Lung (tissue), 12 donors: ENCODE data around the gene PRPF8. TPM values are rescaled to one million over a fixed set of nuclear protein-coding genes. Genes with fewer than 3 reads are reported as not detected.
A peak's percentile ranks its signal among the peaks of the same experiment; 100 is the strongest.

ENCODE experiments used
- ATAC-seq: fragments of 200-7000 bp; cut with Tn5 transposase; one replicate; pipeline ENCODE4 v1.9.1; 2020; ENCODE audit warnings: moderate number of reproducible peaks; ENCODE audit not compliant: insufficient read depth, low FRiP score
- DNase-seq, 3 donors: peaks; one replicate each; pipeline ENCODE4 v3.0.0-alpha.2; 2013 to 2017
- H3K27ac ChIP-seq, 2 donors: one replicate each; pipeline ENCODE4 v1.5.1; 2013; ENCODE audit warnings: mild to moderate bottlenecking in 2 of 2, moderate library complexity in 2 of 2, control low read depth in 1 of 2, inconsistent platforms in 1 of 2, low read depth in 1 of 2, low read length in 1 of 2
- H3K27me3 ChIP-seq, 3 donors: one replicate each; pipeline ENCODE4 v1.5.1; 2013; ENCODE audit warnings: low read length in 2 of 3; ENCODE audit not compliant: control insufficient read depth in 3 of 3, insufficient read depth in 3 of 3
- H3K36me3 ChIP-seq, 4 donors: one replicate each; pipeline ENCODE4 v1.5.1; 2013; ENCODE audit warnings: low read length in 4 of 4, mild to moderate bottlenecking in 1 of 4, moderate library complexity in 1 of 4; ENCODE audit not compliant: control insufficient read depth in 4 of 4, insufficient read depth in 4 of 4
- H3K4me1 ChIP-seq, 5 donors: one replicate each; pipeline ENCODE4 v1.5.1; 2013; ENCODE audit warnings: low read length in 5 of 5, mild to moderate bottlenecking in 2 of 5, moderate library complexity in 1 of 5; ENCODE audit not compliant: control insufficient read depth in 5 of 5, insufficient read depth in 5 of 5
- H3K4me3 ChIP-seq: one replicate; pipeline ENCODE4 v1.5.1; 2013; ENCODE audit warnings: mild to moderate bottlenecking, control low read depth, moderate library complexity
- H3K9ac ChIP-seq, 2 donors: one replicate each; pipeline ENCODE4 v1.5.1; 2013; ENCODE audit warnings: low read length in 2 of 2, control low read depth in 1 of 2; ENCODE audit not compliant: insufficient read depth in 1 of 2
- H3K9me3 ChIP-seq, 4 donors: one replicate each; pipeline ENCODE4 v1.5.1; 2013; ENCODE audit warnings: low read length in 3 of 4, mild to moderate bottlenecking in 1 of 4, moderate library complexity in 1 of 4; ENCODE audit not compliant: control insufficient read depth in 4 of 4, insufficient read depth in 3 of 4
- CTCF ChIP-seq: IDR thresholded peaks from 2 replicates; pipeline ENCODE4 v1.5.1; 2012; ENCODE audit warnings: mild to moderate bottlenecking; ENCODE audit errors: control extremely low read depth, extremely low read depth
- WGBS, 2 donors: extraction: QIAGEN DNeasy Blood & Tissue Kit; methylation state at CpG; one replicate each; pipeline ENCODE4 v1.1.7; 2013; 5-methylcytosine and 5-hydroxymethylcytosine counted together
- polyA plus RNA-seq, 2 donors: library from polyadenylated mRNA; stranded (reverse); fragments of 200-250 nt; gene quantifications; one replicate each; pipeline ENCODE4 v1.2.1, GENCODE V29; 2013
- total RNA-seq, 2 donors: library from RNA; depleted of rRNA in 1 of 2; stranded (reverse); fragments of >200 nt in 1 of 2; gene quantifications; one replicate each; pipeline ENCODE4 v1.2.1, GENCODE V29; 2014 to 2021
- donor health status: control.
- donor health status: control.
- donor health status: Bipolar disorder and iron deficiency.
- donor health status: healthy.
- donor health status: DM: yes; HTN: yes; CAD: no.

PRPF8 gene
- total and polyA plus RNA-seq, 4 donors, result 97.2 to 277 (median 161) TPM

DNA sequence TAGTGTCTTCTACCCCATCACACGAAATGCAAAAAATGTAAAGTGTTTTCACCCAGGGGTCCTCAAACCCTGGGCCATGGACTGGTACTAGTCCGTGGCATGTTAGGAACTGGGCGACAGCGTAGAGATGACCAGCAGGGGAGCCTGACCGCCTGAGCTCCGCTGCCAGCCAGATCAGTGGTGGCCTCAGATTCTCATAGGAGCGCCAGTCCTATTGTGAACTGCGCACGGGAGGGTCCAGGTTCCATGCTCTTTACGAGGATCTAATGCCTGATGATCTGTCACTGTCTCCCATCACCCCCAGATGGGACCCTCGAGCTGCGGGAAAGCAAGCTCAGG is 43.6 kb downstream of the PRPF8 start:
- ATAC-seq (no peak), DNase-seq (no peak)
- Histone ChIP-seq H3K9me3 (no peaks in the 10 kb centered on the region), H3K4me3 (no peak overlapping the region), H3K27me3 (no peaks in the 10 kb centered on the region), H3K9ac (no peak overlapping the region), H3K27ac (no peak overlapping the region), H3K36me3 (peaks cover 0 to 19% (median 0%) of the 10 kb centered on the region in 4 donors), H3K4me1 (peaks cover 0 to 26% (median 6%) of the 10 kb centered on the region in 5 donors)
- WGBS, 2 donors, result 90 to 95% methylated on average over 12 of the region's 12 CpGs
- TF ChIP-seq CTCF, result no peak

DNA sequence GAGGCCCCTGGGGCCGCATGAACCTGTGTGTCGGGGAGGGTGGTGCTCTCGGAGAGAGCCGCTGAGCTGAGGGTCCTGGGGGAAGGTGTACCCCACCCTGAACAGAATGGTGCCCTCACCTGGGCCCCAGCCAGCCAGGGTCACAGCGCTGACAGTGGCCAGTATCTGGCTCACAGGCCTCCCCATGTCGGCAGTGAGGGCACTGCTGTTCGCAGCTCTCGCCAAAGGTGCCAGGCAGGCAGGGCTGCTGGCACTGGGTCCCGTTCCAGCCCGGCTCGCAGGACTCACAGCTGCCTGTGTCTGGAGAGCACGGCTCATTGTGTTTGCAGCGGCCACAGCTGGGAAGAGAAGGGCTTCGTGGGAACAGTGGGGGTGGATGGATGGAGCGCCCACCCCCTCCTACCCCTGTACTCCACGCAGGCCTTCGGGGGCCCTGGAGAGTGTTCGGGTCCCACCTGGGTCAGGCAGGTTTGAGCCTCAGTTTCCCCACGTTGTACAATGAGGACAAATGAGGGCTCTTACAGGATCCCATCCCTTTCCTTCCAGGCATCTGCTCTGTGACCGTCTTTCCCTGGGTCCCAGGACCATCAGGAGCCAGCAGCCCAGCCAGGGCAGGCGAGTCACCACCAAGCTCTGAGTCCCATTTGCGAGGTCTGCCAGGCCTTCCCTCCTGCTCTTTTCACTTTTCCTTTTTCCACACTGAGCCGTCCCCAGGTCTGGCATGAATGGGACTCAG is 44.2 kb downstream of the PRPF8 start:
- H3K4me3 ChIP-seq, result no peak overlapping the region
- H3K9ac ChIP-seq, result no peak overlapping the region
- peak overlapping the region in 1 of 2 donors; percentile 1 for H3K27ac ChIP-seq
- H3K27me3 ChIP-seq, result no peaks in the 10 kb centered on the region
- TF ChIP-seq CTCF, result no peak
- H3K36me3 ChIP-seq, result peaks cover 0 to 23% (median 0%) of the 10 kb centered on the region in 4 donors
- no peak for DNase-seq
- no peaks in the 10 kb centered on the region for H3K9me3 ChIP-seq
- peaks cover 0 to 22% (median 3%) of the 10 kb centered on the region in 5 donors for H3K4me1 ChIP-seq
- ATAC-seq, result no peak
- 75 to 89% methylated on average over 23 of the region's 23 CpGs for WGBS, 2 donors

DNA sequence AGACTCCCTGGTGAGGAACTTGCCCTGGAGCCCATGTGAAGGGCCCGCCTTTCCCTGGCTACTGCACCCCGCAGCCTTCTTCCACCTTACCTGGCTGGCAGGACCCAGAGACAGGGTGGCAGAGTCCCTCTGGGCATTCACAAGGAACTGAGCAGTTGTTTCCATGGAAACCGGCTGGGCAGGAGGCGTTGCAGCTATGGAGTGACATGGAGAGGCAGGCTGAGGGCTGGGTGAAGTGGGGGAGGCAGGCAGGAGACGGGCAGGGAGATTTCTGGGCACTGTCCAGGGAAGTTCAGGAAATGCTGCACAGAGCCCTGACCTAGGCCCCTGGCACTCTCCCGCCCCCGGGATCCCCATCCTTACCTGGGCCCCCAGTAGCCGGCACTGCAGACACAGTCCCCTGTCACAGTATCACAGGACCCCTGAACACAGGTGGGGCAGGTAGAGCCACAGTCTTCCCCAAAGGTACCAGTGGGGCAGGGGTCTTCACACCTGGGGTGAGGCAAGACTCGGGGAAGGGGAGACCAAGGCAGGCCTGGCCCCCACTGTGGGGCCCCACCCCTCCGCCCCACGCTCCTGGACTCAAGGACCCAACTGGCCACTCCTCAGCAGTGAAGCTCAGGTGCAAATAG is 45.0 kb downstream of the PRPF8 start:
- Histone ChIP-seq H3K4me3 (no peak overlapping the region), H3K27ac (peak overlapping the region in 1 of 2 donors; percentile 1), H3K36me3 (peaks cover 0 to 31% (median 0%) of the 10 kb centered on the region in 4 donors), H3K27me3 (no peaks in the 10 kb centered on the region), H3K9me3 (no peaks in the 10 kb centered on the region), H3K9ac (no peak overlapping the region), H3K4me1 (peaks cover 0 to 17% (median 3%) of the 10 kb centered on the region in 5 donors)
- no peak for TF ChIP-seq CTCF
- DNase-seq (peak in 2 of 3 donors; percentile 42 to 65), ATAC-seq (no peak)
- WGBS, 2 donors, result 62 to 81% methylated on average over 11 of the region's 11 CpGs
